ENCODE data around the gene HOXD11.

HOXD11 gene

GRCh38 chr2:176117162-176117822, 10.2 kb downstream of the HOXD11 start:
- TF ChIP-seq CTCF (IDR thresholded peaks at IDR 0.05), result no peak
- Histone ChIP-seq H3K27me3 (peaks cover 100% of the 10 kb centered on the region), H3K27ac (no peak overlapping the region), H3K4me3 (ENCODE audit: low read depth in 1 of 2, low read length in 1 of 2) (no peak overlapping the region), H3K4me1 (ENCODE audit: control insufficient read depth in 1 of 2, insufficient read depth in 1 of 2, low read depth in 1 of 2, low read length in 1 of 2) (peaks cover 3 to 9% of the 10 kb centered on the region in 2 experiments), H3K9me3 (no peaks in the 10 kb centered on the region), H3K36me3 (no peaks in the 10 kb centered on the region)

- Histone ChIP-seq H3K4me3 (ENCODE audit: low read depth in 1 of 2, low read length in 1 of 2) (no peak overlapping the region), H3K27ac (no peak overlapping the region), H3K9me3 (no peaks in the 10 kb centered on the region), H3K36me3 (no peaks in the 10 kb centered on the region), H3K27me3 (peaks cover 100% of the 10 kb centered on the region), H3K4me1 (ENCODE audit: control insufficient read depth in 1 of 2, insufficient read depth in 1 of 2, low read depth in 1 of 2, low read length in 1 of 2) (peaks cover 3 to 15% of the 10 kb centered on the region in 2 experiments)
- TF ChIP-seq CTCF (IDR thresholded peaks at IDR 0.05), result no peak
These were observed 10.8 kb downstream of the HOXD11 start for GRCh38 chr2:176117823-176118371.

GRCh38 chr2:176118601-176119339, 11.7 kb downstream of the HOXD11 start:
- no peak for TF ChIP-seq CTCF (IDR thresholded peaks at IDR 0.05)
- H3K36me3 ChIP-seq, result no peaks in the 10 kb centered on the region
- peaks cover 100% of the 10 kb centered on the region for H3K27me3 ChIP-seq
- peaks cover 3 to 18% of the 10 kb centered on the region in 2 experiments for H3K4me1 ChIP-seq (ENCODE audit: control insufficient read depth in 1 of 2, insufficient read depth in 1 of 2, low read depth in 1 of 2, low read length in 1 of 2)
- no peak overlapping the region for H3K4me3 ChIP-seq (ENCODE audit: low read depth in 1 of 2, low read length in 1 of 2)
- no peaks in the 10 kb centered on the region for H3K9me3 ChIP-seq
- no peak overlapping the region for H3K27ac ChIP-seq

- Histone ChIP-seq H3K9me3 (no peaks in the 10 kb centered on the region), H3K4me3 (ENCODE audit: low read depth in 1 of 2, low read length in 1 of 2) (no peak overlapping the region), H3K4me1 (ENCODE audit: control insufficient read depth in 1 of 2, insufficient read depth in 1 of 2, low read depth in 1 of 2, low read length in 1 of 2) (peaks cover 3 to 18% of the 10 kb centered on the region in 2 experiments), H3K27ac (no peak overlapping the region), H3K27me3 (peaks cover 100% of the 10 kb centered on the region), H3K36me3 (no peaks in the 10 kb centered on the region)
- TF ChIP-seq CTCF (IDR thresholded peaks at IDR 0.05), result no peak
These were observed 13.5 kb downstream of the HOXD11 start for GRCh38 chr2:176120364-176121189.
